Fibroblast of upper back skin (primary cell): ENCODE results near the gene SPRYD3.
A peak's percentile ranks its signal among the peaks of the same experiment; 100 is the strongest.

Experiments used
- DNase-seq: peaks from one replicate; pipeline ENCODE4 v3.0.0-alpha.2; 2013

Gene SPRYD3

GRCh38 chr12:53077030-53077429 is 2.2 kb downstream of the SPRYD3 start:
- no peak for DNase-seq

- no peak for DNase-seq
These were observed 2.7 kb downstream of the SPRYD3 start for GRCh38 chr12:53076461-53076860.

GRCh38 chr12:53074999-53075370 is 4.2 kb downstream of the SPRYD3 start:
- no peak for DNase-seq

DNA sequence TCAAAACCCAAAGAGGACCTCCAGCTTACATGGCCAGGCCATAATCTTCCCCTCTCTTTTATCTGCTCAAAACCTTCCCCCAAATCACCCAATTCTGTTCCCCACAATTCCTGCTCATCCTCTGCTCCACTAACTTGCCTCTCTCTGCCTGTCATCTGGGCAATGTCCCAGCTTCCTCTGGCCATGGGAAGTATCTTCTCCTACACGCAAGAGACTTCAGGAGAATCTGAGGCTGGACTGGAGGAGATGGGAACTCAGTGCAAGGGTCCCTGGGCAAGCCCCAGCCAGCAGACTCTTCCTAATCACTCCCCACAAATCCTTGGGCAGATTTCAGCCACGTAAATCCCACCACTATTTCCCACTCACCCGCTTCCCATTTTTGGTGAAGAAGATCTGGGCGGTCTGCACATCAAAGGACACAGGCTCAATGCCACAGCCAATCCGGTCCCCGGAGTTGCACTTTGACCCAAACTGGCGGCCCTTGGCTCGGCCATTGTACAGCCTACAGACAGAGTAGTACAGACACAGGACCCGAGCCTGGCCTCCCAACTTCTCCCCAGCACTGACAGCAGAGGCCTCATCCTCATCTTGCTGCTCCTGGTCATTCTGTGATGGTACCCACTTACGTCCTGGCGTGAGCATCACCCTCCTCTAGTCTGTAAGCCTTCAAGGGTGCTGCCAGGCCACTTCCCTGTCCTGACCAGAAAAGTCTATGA is 4.7 kb downstream of the SPRYD3 start:
- DNase-seq: no peak

GRCh38 chr12:53073881-53074280 is 5.3 kb downstream of the SPRYD3 start:
- no peak for DNase-seq

GRCh38 chr12:53071591-53072551 is 7.3 kb downstream of the SPRYD3 start:
- peak; percentile 72 for DNase-seq

DNA sequence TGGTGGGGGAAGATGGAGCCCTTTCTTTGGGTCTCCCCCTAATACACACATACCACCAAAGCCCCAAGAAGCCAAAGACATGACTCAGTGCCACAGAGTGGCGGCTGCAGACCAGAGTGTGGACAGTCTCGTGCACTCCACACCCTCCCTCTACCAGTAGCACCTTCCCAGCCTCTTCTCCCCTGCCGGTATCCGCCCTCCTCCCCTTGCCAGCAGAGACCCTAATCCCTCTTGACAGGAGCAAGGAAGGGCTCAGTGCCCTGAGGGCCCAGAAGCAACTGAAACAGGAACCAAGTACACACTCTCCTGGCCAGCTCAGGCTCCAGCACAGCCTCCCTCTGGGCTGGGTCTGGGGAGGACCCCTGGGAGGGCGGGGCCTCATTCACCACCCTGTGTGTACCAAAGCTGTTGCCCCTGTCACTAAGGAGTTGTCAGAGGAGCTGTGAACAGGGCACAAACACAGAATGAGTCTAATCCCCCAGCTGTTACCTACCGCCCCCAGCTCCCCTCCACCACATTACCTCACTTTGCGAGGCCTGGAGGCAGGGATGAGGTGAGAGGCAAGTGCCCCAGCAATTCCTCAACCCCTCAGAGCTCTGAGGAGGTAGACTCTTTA is 8.2 kb downstream of the SPRYD3 start:
- peak; percentile 49 for DNase-seq

- no peak for DNase-seq
These were observed 9.4 kb downstream of the SPRYD3 start for GRCh38 chr12:53069621-53070410.

- no peak for DNase-seq
These were observed 10.2 kb downstream of the SPRYD3 start for GRCh38 chr12:53068811-53069585.

DNA sequence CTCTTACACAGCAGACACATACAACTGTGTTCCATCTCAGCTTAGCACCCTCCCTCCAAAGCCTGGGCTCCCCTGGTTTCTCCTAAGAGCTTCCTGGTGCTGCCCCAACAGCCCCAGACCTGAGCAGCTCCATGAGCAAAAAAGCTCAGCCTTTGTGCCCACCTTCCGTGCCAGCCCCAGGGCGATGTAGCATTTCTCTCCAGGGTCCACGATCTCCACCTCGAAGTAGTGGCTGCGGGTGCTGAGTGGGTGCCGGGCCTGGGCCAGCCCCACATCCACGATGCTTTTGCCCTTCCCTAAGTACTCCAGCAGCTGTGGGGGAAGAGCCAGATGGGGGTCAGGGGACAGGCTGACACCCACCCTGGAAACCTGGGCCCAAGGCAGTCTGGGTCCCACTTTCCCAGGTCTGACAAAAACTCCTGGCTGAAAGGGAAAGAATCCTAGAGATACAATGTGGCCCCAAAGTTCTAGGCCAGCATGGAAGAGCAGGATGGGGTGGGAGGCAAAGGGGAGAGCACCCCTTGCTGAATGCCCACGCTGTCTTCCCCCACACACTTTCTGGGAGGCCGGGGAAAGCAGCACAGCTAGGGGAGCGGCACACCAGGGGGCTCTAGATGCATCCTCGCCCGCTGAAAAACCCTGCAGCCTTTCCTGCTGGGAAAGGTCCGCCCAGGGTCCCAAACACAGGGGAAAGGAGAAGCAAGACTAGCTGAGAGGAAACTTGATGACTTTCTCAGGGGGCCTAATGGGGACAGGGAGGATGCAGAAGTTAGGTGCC is 11.0 kb downstream of the SPRYD3 start:
- no peak for DNase-seq

DNA sequence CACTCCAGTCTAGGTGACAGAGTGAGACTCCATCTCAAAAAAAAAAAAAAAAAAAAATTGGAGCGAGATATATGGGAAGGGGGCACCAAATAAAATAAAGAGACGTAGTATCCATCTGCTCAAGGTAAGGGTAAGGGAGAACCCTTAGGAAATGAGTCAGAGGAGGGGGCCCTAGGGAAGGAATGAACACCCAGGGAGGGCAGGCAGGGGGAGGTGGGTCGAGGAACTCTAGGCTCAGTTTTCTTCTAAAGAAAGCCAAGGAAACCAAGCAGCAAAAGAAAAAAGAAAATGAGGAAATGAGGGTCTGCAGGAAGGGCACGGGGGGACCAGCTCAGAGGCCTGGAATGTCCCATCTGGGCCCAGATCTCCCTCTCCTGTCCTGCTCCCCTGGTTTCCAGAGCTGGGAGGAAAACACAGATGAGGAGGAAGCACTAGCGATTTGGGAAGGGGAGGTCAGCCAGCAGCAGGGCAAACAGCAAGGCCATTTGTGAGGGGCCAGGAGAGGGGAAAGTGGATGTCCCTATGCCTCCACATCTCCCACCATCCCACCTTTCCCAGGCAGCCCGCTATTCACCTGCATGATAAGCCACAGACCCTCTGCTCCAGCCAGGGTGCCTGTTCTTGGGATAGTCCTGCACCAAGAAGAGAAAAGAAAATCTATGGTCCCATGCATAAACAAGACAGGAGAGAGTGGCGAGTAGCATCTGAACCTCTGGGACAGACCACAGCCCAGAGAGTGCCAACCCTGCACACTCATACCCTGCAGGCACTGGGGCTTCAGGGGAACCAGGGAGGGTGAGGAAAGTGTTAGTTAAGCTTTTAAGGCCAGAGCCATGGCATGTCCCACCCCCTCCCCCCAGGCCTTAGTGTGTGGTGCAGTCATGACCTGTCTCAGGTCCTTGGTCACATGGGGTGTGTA is 11.9 kb downstream of the SPRYD3 start:
- DNase-seq: no peak

GRCh38 chr12:53065975-53066931 is 12.9 kb downstream of the SPRYD3 start:
- peak; percentile 82 for DNase-seq

GRCh38 chr12:53065470-53065869 is 13.7 kb downstream of the SPRYD3 start:
- no peak for DNase-seq

- no peak for DNase-seq
These were observed 14.4 kb downstream of the SPRYD3 start for GRCh38 chr12:53064613-53065436.

- peak; percentile 66 for DNase-seq
These were observed 15.2 kb downstream of the SPRYD3 start for GRCh38 chr12:53063708-53064612.

DNA sequence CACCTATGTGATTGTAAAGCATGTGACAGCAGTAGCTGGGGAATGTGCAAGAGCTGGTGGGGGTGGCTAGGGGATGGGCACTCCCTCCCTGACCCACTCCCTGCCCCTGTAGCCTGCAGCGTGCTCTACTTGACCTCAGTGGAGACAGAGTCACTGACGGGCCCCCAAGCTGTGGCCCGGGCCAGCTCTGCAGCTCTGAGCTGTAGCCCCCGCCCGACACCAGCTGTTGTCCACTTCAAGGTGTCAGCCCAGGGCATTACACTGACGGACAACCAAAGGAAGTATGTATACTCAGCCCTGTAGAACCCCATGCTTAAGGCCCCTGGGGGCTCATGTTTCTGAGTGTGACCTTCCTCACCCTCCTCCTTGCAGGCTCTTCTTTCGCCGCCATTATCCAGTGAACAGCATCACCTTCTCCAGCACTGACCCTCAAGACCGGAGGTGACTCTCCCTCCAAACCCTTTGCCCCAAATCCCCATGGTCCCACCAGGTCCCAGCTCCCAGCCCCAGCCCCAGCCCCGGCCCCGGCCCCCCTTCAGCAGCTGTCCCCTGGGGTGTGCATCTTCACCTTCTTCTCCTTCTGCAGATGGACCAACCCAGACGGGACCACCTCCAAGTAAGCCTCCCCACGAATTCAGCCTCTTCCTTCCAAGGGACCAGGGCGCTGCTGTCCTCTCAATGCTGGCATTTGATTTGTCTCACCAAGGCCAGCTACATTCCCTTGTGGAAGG is 16.0 kb downstream of the SPRYD3 start:
- no peak for DNase-seq
